ENCODE data around the gene URB2. TPM values are rescaled to one million over a fixed set of nuclear protein-coding genes. Genes with fewer than 3 reads are reported as not detected.
"Not testable (repeated sequence)": the region's sequence is repeated elsewhere in the genome, so short reads cannot be mapped to it uniquely, and the experiment has no call there.

The URB2 gene
- total RNA-seq, result 6.1 and 10.7 TPM in 2 replicates

GRCh38 chr1:229625915-229626831, at the start of gene URB2, which contains the start of gene TAF5L:
Gene URB2 (plus strand): TSS chr1:229626247. CDS start chr1:229627634, 1,387 bp downstream.
Gene TAF5L (minus strand): TSS chr1:229626122. CDS start chr1:229614482, 11,640 bp downstream.
- peak; percentile 93 to 94 for DNase-seq (ENCODE audit: low read depth in 2 of 2)

GRCh38 chr1:229578168-229579058, 47.6 kb upstream of the URB2 start:
- DNase-seq (ENCODE audit: low read depth in 2 of 2), result no peak

- peak; percentile 78 to 95 for DNase-seq (ENCODE audit: low read depth in 2 of 2)
These were observed 46.9 kb upstream of the URB2 start for GRCh38 chr1:229579059-229579673.

- no peak for DNase-seq (ENCODE audit: low read depth in 2 of 2)
These were observed 44.6 kb upstream of the URB2 start for GRCh38 chr1:229581485-229581884.

GRCh38 chr1:229582011-229582694, 43.9 kb upstream of the URB2 start:
- DNase-seq (ENCODE audit: low read depth in 2 of 2), result peak; percentile 40 to 71

- no peak for DNase-seq (ENCODE audit: low read depth in 2 of 2)
These were observed 43.3 kb upstream of the URB2 start for GRCh38 chr1:229582715-229583114.

GRCh38 chr1:229585338-229585737, 40.7 kb upstream of the URB2 start:
- DNase-seq (ENCODE audit: low read depth in 2 of 2), result peak in 1 of 2 donors; percentile 9

GRCh38 chr1:229590119-229590518, 35.9 kb upstream of the URB2 start:
- no peak for DNase-seq (ENCODE audit: low read depth in 2 of 2)

- DNase-seq (ENCODE audit: low read depth in 2 of 2), result no peak
These were observed 32.2 kb upstream of the URB2 start for GRCh38 chr1:229593800-229594199.

GRCh38 chr1:229594227-229595008, 31.6 kb upstream of the URB2 start:
- no peak for DNase-seq (ENCODE audit: low read depth in 2 of 2)

- not testable (repeated sequence) for DNase-seq (ENCODE audit: low read depth in 2 of 2)
These were observed 30.2 kb upstream of the URB2 start for GRCh38 chr1:229595876-229596275.

- DNase-seq (ENCODE audit: low read depth in 2 of 2), result peak in 1 of 2 donors; percentile 60
These were observed 28.9 kb upstream of the URB2 start for GRCh38 chr1:229596925-229597699.

- DNase-seq (ENCODE audit: low read depth in 2 of 2), result peak in 1 of 2 donors; percentile 41
These were observed 28.2 kb upstream of the URB2 start for GRCh38 chr1:229597877-229598276.

GRCh38 chr1:229599218-229599954, 26.7 kb upstream of the URB2 start:
- DNase-seq (ENCODE audit: low read depth in 2 of 2), result no peak

GRCh38 chr1:229600229-229600628, 25.8 kb upstream of the URB2 start:
- DNase-seq (ENCODE audit: low read depth in 2 of 2), result no peak

- no peak for DNase-seq (ENCODE audit: low read depth in 2 of 2)
These were observed 22.6 kb upstream of the URB2 start for GRCh38 chr1:229603371-229604005.

GRCh38 chr1:229607370-229607769, 18.7 kb upstream of the URB2 start:
- DNase-seq (ENCODE audit: low read depth in 2 of 2), result no peak

- DNase-seq (ENCODE audit: low read depth in 2 of 2), result no peak
These were observed 17.5 kb upstream of the URB2 start for GRCh38 chr1:229608590-229608989.

Measured in lung microvascular endothelial cell (primary cell).